HCT116 (cell line): Measurements from ENCODE around the gene FHL5. TPM values are rescaled to one million over a fixed set of nuclear protein-coding genes. Genes with fewer than 3 reads are reported as not detected.
"Not testable (repeated sequence)": the region's sequence is repeated elsewhere in the genome, so short reads cannot be mapped to it uniquely, and the experiment has no call there.

ENCODE experiments used
- ATAC-seq: fragments of 200-7000 bp; cut with Tn5 transposase; 2 replicates; pipeline ENCODE4 v1.9.1; 2020; ENCODE audit warnings: mild to moderate bottlenecking, moderate library complexity
- BruUV-seq: library from RNA; stranded (reverse); fragments of 400-500 nt; replicated peaks from 2 replicates; lab custom pipeline; 2021; lab: Mats Ljungman, UMichigan
- CTCF ChIA-PET: fragments of 300-600 bp; sonication (Branson Sonifier 250); formaldehyde crosslinking; loops from one replicate; lab custom pipeline; 2021; ENCODE audit warnings: antibody characterized with exemption; lab: Charles Lee
- POLR2A ChIA-PET: fragments of 300-600, 350-600 bp; sonication (Branson Sonifier 250); formaldehyde crosslinking; loops from one replicate; lab custom pipeline; 2021; ENCODE audit warnings: antibody characterized with exemption; lab: Charles Lee
- RAD21 ChIA-PET, 2 experiments: fragments of 300-600 bp; sonication (Branson Sonifier 250); formaldehyde crosslinking; loops; one replicate each; lab custom pipeline; 2023; ENCODE audit warnings: low total read pairs in 2 of 2; ENCODE audit not compliant: uncharacterized antibody in 2 of 2, unreplicated experiment in 2 of 2, low non-redundant PET in 1 of 2; lab: Charles Lee
- DNase-seq: peaks from one replicate; pipeline ENCODE4 v3.0.0-alpha.2; 2010; ENCODE audit warnings: low read depth, low spot score
- H2AFZ ChIP-seq: fragments of 200-600 bp; shearing (Covaris generic), sonication (generic); 2 replicates; pipeline ENCODE4 v1.6.1; 2017; ENCODE audit warnings: low read depth, mixed run types, mixed read lengths, antibody characterized with exemption, low read length; ENCODE audit not compliant: poor library complexity, severe bottlenecking
- H3K27ac ChIP-seq: 2 replicates; pipeline ENCODE4 v1.5.1; 2012; ENCODE audit warnings: low read depth, low read length
- H3K27me3 ChIP-seq: fragments of 200-600 bp; sonication (generic); 2 replicates; pipeline ENCODE4 v1.6.1; 2016; ENCODE audit warnings: mixed run types, low read length, mixed read lengths; ENCODE audit not compliant: insufficient read depth
- H3K36me3 ChIP-seq, 2 experiments: fragments of 200-500 bp in 1 of 2; fragments of 200-600 bp in 1 of 2; sonication (Bioruptor generic) in 1 of 2; sonication (generic) in 1 of 2; 2 replicates each; pipeline versions ENCODE4 v1.5.1 to v1.6.1; 2014 to 2016; ENCODE audit warnings: low read length in 2 of 2, inconsistent platforms in 1 of 2, mixed read lengths in 1 of 2, mixed run types in 1 of 2; ENCODE audit not compliant: insufficient read depth in 2 of 2, control insufficient read depth in 1 of 2
- H3K4me1 ChIP-seq, 2 experiments: fragments of 200-600 bp in 1 of 2; sonication (generic) in 1 of 2; 2 replicates each; pipeline versions ENCODE4 v1.5.1 to v1.6.1; 2012 to 2017; ENCODE audit warnings: low read length in 2 of 2, inconsistent platforms in 1 of 2, mild to moderate bottlenecking in 1 of 2, mixed read lengths in 1 of 2, mixed run types in 1 of 2, moderate library complexity in 1 of 2; ENCODE audit not compliant: insufficient read depth in 2 of 2, control insufficient read depth in 1 of 2
- H3K4me2 ChIP-seq: fragments of 200-600 bp; sonication (generic); 2 replicates; pipeline ENCODE4 v1.6.1; 2017; ENCODE audit warnings: mixed run types, low read length, mixed read lengths
- H3K4me3 ChIP-seq, 2 experiments: fragments of 200-600 bp in 1 of 2; sonication (generic) in 1 of 2; replicated peaks in 1 of 2; 2 replicates each; pipeline ENCODE4 v1.5.1; 2011 to 2016; ENCODE audit warnings: low read length in 2 of 2, control low read depth in 1 of 2, low read depth in 1 of 2, mild to moderate bottlenecking in 1 of 2, mixed read lengths in 1 of 2, mixed run types in 1 of 2
- H3K79me2 ChIP-seq: fragments of 200-600 bp; sonication (generic); 2 replicates; pipeline ENCODE4 v1.6.1; 2017; ENCODE audit warnings: mild to moderate bottlenecking, mixed run types, low read length, moderate library complexity, mixed read lengths; ENCODE audit not compliant: insufficient read depth
- H3K9ac ChIP-seq: fragments of 200-600 bp; sonication (generic); 2 replicates; pipeline ENCODE4 v1.6.1; 2016; ENCODE audit warnings: low read length, mixed read lengths
- H3K9me2 ChIP-seq: fragments of 200-600 bp; sonication (generic), shearing (Covaris generic); 2 replicates; pipeline ENCODE4 v1.6.1; 2017; ENCODE audit warnings: mixed run types, mild to moderate bottlenecking, moderate library complexity; ENCODE audit not compliant: insufficient read depth
- H3K9me3 ChIP-seq, 2 experiments: fragments of 200-500 bp in 1 of 2; fragments of 200-600 bp in 1 of 2; sonication (Bioruptor generic) in 1 of 2; sonication (generic) in 1 of 2; 2 replicates each; pipeline ENCODE4 v1.6.1; 2014 to 2017; ENCODE audit warnings: low read length in 2 of 2, mixed read lengths in 2 of 2, inconsistent platforms in 1 of 2, low read depth in 1 of 2, mild to moderate bottlenecking in 1 of 2, mixed run types in 1 of 2, moderate library complexity in 1 of 2; ENCODE audit not compliant: control insufficient read depth in 1 of 2, insufficient read depth in 1 of 2
- H4K20me1 ChIP-seq: fragments of 200-600 bp; sonication (generic), shearing (Covaris generic); 2 replicates; pipeline ENCODE4 v1.6.1; 2017; ENCODE audit warnings: mixed run types, mild to moderate bottlenecking, moderate library complexity; ENCODE audit not compliant: insufficient read depth
- EGR1 ChIP-seq: IDR thresholded peaks from 2 replicates; pipeline ENCODE4 v1.6.1; 2012; ENCODE audit warnings: low read depth
- ELF1 ChIP-seq: IDR thresholded peaks from 2 replicates; pipeline ENCODE4 v1.6.1; 2012; ENCODE audit warnings: low read depth, borderline replicate concordance
- POLR2A ChIP-seq: IDR thresholded peaks from 2 replicates; pipeline ENCODE4 v1.7.0; 2011; ENCODE audit warnings: borderline replicate concordance; ENCODE audit not compliant: insufficient read depth, insufficient read length; ENCODE audit errors: extremely low read depth
- SIN3A ChIP-seq: IDR thresholded peaks from 2 replicates; pipeline ENCODE4 v1.6.1; 2012; ENCODE audit warnings: low read depth
- ZNF274 ChIP-seq: fragments of 200-500 bp; sonication (Bioruptor generic); IDR thresholded peaks from 2 replicates; pipeline ENCODE4 v1.6.1; 2014; ENCODE audit warnings: mild to moderate bottlenecking, low read depth, low read length, inconsistent platforms
- intact Hi-C: fragments of 100-400 bp; cut with micrococcal nuclease; formaldehyde crosslinking; loops from 2 replicates; pipeline ENCODE4 v1.10.0; 2022
- total RNA-seq: library from RNA; stranded (reverse); gene quantifications from one replicate; pipeline ENCODE4 v1.2.1, GENCODE V29; 2021; ENCODE audit not compliant: unreplicated experiment

FHL5 gene
- total RNA-seq, 1 experiment from 2014 or later, result not detected

DNA sequence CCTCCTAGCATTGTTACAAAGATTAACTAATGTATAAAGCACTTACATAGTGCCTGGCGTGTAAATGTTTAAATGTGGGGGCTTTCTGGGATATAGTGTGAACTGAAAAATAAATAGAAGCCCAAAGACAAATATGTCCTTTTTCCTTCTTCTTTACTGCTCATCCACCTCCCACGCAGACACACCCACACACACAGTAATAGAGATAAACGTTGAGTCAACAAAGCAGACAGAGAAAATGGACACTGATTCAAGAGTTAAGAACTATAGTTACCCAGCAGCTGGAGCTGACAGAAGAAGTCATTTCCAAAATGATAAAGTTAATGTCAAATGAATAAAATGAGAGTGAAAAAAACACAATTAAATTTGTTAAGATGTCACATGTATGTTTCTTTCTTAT, 68.3 kb downstream of the FHL5 start:
- H3K4me2 ChIP-seq, result peak overlapping the region; percentile 19; the same call in 1 of the 2 replicates
- TF ChIP-seq POLR2A, result no peak
- peak; percentile 58; the same call in 1 of the 2 replicates for TF ChIP-seq EGR1
- no peaks in the 10 kb centered on the region for H3K79me2 ChIP-seq
- ChIA-PET RAD21 (no interaction called here), CTCF (no interaction called here), POLR2A (no interaction called here)
- peaks cover 0 to 5% of the 10 kb centered on the region in 2 experiments; a peak in 1 of 4 replicates for H3K4me1 ChIP-seq
- no peaks in the 10 kb centered on the region for H3K36me3 ChIP-seq
- H3K27ac ChIP-seq, result no peak overlapping the region
- H3K9me3 ChIP-seq, result no peaks in the 10 kb centered on the region
- intact Hi-C loops, result no loop called here
- H3K4me3 ChIP-seq, result no peak overlapping the region
- no TSS peak for BruUV-seq
- ATAC-seq (no peak), DNase-seq (no peak)
- no peaks in the 10 kb centered on the region for H3K27me3 ChIP-seq
- no peaks in the 10 kb centered on the region for H3K9me2 ChIP-seq
- no peaks in the 10 kb centered on the region for H4K20me1 ChIP-seq
- no peak overlapping the region for H2AFZ ChIP-seq
- no peak overlapping the region for H3K9ac ChIP-seq

DNA sequence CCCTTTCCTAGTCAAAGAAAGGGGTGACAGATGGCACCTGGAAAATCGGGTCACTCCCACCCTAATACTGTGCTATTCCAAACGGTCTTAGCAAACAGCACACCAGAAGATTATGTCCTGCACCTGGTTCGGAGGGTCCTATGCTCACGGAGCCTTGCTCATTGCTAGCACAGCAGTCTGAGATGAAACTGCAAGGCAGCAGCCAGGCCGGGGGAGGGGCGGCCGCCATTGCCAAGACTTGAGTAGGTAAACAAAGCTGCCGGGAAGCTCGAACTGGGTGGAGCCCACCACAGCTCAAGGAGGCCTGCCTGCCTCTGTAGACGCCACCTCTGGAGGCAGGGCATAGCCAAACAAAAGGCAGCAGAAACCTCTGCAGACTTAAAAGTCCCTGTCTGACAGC, 75.1 kb downstream of the FHL5 start:
- POLR2A ChIA-PET, result not testable (repeated sequence)

DNA sequence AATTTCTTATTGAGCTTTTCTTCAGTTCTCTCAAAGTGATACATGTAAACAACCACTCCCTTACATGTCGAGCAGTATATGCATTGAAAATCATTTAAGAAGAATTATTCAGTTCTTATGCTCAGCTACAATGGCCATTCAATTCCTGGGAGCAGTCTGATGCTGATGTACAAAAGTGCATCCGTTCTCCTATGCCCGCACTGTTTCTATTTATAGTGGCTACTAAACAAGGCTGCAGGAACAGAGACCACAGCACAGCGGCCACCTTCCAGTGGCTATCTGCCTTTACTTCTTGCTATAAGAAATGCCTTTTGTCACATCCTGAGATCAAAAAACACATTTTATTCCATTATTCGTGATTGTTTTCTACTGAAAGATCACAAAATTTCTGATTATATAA, 82.2 kb downstream of the FHL5 start:
- intact Hi-C loops, result no loop called here
- BruUV-seq, result no TSS peak
- no peaks in the 10 kb centered on the region for H3K4me1 ChIP-seq
- no peaks in the 10 kb centered on the region for H4K20me1 ChIP-seq
- ATAC-seq, result no peak
- no peak overlapping the region for H3K4me2 ChIP-seq
- no peak overlapping the region for H3K27ac ChIP-seq
- H3K79me2 ChIP-seq, result no peaks in the 10 kb centered on the region
- H3K9me2 ChIP-seq, result no peaks in the 10 kb centered on the region
- no peak overlapping the region for H3K9ac ChIP-seq
- TF ChIP-seq ZNF274, result no peak
- no peak for TF ChIP-seq ELF1
- TF ChIP-seq SIN3A, result no peak
- RAD21 ChIA-PET, result no interaction called here
- CTCF ChIA-PET, result no interaction called here
- peaks cover 15% of the 10 kb centered on the region; the same call in 1 of the 2 replicates for H3K27me3 ChIP-seq
- POLR2A ChIA-PET, result no interaction called here
- no peaks in the 10 kb centered on the region for H3K9me3 ChIP-seq
- H3K4me3 ChIP-seq, result no peak overlapping the region
- DNase-seq, result no peak
- no peaks in the 10 kb centered on the region for H3K36me3 ChIP-seq
- H2AFZ ChIP-seq, result no peak overlapping the region

More for the DNA sequence above, 75.1 kb downstream of the FHL5 start:
- H3K9ac ChIP-seq, H3K9me3 ChIP-seq, H3K4me1 ChIP-seq, intact Hi-C loops, DNase-seq, H3K36me3 ChIP-seq, H3K79me2 ChIP-seq, H3K4me2 ChIP-seq, H3K27ac ChIP-seq, BruUV-seq, H2AFZ ChIP-seq, CTCF ChIA-PET, ATAC-seq, H3K9me2 ChIP-seq, H4K20me1 ChIP-seq, H3K4me3 ChIP-seq, H3K27me3 ChIP-seq, RAD21 ChIA-PET: not testable (repeated sequence)
